NCI-H146 (cell line): Measurements from ENCODE around the gene IGF1R.

Experiments
- DNase-seq: peaks from one replicate; lab custom pipeline; 2025; lab: John Stamatoyannopoulos, UW

IGF1R gene

GRCh38 chr15:98909968-98910885 is 261.9 kb downstream of the IGF1R start:
- no peak for DNase-seq

DNA sequence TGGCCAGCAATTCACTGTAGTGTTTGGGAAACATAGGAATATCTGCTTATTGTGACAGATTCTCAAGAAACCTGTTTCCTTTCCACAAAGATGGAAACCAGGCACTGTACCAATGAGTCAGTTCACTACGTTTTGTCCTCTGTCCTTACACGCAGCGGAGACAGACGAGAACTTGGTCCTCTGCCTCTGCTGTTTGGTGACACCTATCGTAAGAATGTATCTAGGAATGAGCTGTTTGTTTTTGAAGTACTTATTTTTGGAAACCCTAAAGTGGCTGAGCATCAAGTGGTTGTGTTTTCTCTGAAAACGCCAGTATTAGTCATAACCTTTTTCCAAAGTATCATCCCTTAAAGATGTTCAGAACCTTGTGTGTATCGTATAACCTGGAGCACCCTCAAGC is 266.3 kb downstream of the IGF1R start:
- DNase-seq = no peak

GRCh38 chr15:98916826-98917225 is 268.5 kb downstream of the IGF1R start:
- peak; percentile 10 for DNase-seq

- no peak for DNase-seq
Measured at GRCh38 chr15:98917417-98917816, 269.1 kb downstream of the IGF1R start.

DNA sequence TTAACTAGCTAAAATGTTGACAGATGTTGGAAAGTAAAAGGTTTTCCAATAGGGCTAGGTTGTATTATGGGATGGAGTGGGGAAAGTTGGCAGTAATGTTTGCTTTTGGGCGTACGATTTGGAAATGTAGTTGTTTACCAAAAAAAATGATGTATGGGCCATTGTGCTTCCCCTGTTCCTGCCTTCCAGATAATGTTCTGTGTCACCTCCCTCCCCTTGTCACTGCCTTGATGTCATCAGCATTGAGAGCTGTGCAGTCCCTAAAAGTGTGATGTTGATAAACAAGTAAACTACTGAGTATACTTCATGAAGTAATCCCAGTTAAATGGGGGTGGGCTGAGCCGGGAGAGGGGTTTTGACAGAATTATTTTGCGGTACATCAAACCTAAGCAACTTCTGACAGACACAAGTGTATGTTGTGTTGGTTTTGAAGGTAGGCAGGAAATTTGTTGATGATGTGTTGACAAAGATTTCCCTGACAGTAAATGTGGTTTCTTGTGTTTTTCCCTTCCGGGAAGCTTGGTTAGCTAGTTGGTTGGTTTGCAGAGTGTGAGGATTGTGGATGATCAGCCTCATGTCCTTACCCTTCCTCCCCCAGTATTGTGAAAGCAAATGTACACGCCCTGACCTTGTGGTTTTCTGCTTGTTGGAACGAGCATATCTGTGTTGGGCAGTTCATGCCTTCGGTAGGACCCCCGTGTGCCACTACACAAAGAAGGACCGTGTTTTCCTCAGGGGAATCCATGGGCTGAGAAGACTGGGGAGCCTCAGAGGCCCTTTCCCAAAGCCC is 271.9 kb downstream of the IGF1R start:
- DNase-seq = no peak

- DNase-seq = no peak
Measured at GRCh38 chr15:98923171-98923570, 274.8 kb downstream of the IGF1R start.

GRCh38 chr15:98923579-98923978 is 275.2 kb downstream of the IGF1R start:
- DNase-seq = no peak

- DNase-seq = no peak
Measured at GRCh38 chr15:98924401-98925049, 276.2 kb downstream of the IGF1R start.

GRCh38 chr15:98926236-98926635 is 277.9 kb downstream of the IGF1R start:
- DNase-seq = no peak

- no peak for DNase-seq
Measured at GRCh38 chr15:98927022-98927421, 278.7 kb downstream of the IGF1R start.

GRCh38 chr15:98927996-98928395 is 279.7 kb downstream of the IGF1R start:
- DNase-seq = no peak

- DNase-seq = no peak
Measured at GRCh38 chr15:98930576-98930975, 282.2 kb downstream of the IGF1R start.

DNA sequence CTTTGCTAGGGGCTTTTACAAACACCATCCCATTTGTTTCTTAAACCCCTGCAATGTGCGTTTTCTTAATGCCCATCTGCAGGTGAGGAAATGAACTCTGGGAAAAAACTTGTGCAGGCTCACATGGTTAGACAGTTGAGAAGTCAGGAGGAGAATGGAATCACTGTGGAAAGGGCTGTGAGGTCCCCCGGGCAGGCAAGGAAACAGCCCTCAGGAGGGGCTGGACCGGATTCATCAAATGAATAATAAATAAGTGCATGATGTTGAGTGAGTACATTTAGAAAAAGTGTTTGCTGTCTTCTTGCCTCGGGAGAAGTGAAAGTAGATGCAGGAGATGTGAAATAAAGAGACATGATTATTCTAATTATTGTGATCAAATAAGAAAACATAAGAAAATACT is 282.7 kb downstream of the IGF1R start:
- DNase-seq = no peak

DNA sequence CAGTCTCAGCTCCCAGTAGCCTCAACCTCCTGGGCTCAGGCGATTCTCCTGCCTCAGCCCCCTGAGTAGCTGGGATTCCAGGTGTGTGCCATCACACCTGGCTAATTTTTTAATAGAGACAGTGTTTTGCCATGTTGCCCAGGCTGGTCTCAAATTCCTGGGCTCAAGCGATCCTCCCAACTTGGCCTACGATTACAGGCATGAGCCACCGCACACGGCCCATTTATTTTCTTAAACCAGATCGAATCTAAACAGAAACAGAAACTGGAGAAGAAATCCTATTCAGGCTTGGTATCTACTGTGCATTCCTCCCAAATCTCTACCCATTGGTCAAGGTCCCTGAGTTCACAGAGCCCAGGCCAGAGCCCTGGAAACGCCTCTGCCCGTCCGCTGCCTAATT is 285.1 kb downstream of the IGF1R start:
- no peak for DNase-seq

- DNase-seq = no peak
Measured at GRCh38 chr15:98935736-98936135, 287.4 kb downstream of the IGF1R start.

DNA sequence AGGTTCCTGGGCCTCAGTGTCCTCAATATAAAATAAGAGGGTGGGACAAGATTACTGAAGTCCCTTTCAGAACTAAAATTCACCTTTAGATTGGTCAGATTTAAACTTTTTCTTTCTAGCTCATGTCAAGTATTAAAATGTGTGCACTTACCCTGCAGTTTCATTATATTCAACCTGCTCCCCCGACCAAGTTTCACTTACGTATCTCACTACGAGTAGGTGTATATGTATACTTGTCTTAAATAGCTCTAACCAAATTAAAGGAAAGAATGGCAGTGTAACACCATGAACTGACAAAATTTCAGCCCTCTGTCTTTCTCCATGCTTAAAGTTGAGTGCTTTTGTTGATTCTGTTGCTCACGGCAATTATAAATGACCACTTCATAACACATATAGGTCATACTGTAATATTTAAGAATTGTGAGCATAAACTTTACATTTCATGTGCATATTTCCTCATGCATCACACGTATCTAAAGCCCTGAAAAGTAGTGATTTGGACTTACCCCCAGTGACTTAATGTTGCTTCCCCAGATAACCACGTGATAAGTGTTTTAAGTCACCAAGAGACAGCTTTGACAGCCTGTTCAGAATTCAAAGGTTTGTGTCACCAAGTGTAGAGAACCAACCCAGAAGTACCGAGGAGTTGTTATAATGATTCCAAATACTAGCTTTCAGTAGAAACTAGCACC is 289.2 kb downstream of the IGF1R start:
- DNase-seq = no peak

- no peak for DNase-seq
Measured at GRCh38 chr15:98938105-98938417, 289.7 kb downstream of the IGF1R start.

DNA sequence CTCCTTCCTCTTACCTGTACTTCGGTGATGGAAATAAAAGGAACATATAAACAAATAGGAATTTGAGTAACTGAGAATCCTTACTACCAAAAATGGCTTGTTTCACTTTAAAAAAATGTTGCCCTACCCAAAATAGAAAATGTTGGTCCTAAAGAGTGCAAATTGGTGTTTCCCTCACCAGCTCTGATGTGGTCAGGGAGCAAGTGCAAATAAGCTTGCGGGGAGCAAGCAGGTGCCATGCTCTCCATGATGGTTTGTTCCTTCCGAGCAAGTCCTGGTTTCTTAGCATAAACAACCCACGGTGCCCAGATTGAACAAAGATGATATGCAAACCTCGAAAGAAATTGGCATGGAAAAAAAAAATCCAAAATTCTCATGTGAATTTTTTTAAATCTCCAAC is 290.5 kb downstream of the IGF1R start:
- DNase-seq = no peak

- no peak for DNase-seq
Measured at GRCh38 chr15:98939311-98940080, 291.2 kb downstream of the IGF1R start.

GRCh38 chr15:98941595-98942255 is 293.4 kb downstream of the IGF1R start:
- DNase-seq = no peak

- no peak for DNase-seq
Measured at GRCh38 chr15:98942431-98942830, 294.1 kb downstream of the IGF1R start.
